Uterus (tissue), 4 donors: ENCODE results near the gene RGSL1. TPM values are rescaled to one million over a fixed set of nuclear protein-coding genes. Genes with fewer than 3 reads are reported as not detected.

Experiments
- DNase-seq, 2 donors: peaks; one replicate each; pipeline ENCODE4 v3.0.0-alpha.2; 2019 to 2020
- H3K27ac ChIP-seq, 2 donors: fragments of 200-600 bp; sonication (generic); 1 replicate in 1 of 2; 2 replicates in 1 of 2; pipeline ENCODE4 v1.5.1; 2016 to 2018
- H3K27me3 ChIP-seq, 2 donors: fragments of 200-600 bp; sonication (generic); one replicate each; pipeline ENCODE4 v1.5.1; 2018 to 2019; ENCODE audit warnings: control low read depth in 1 of 2
- H3K36me3 ChIP-seq, 2 donors: fragments of 200-600 bp; sonication (generic); one replicate each; pipeline ENCODE4 v1.5.1; 2019; ENCODE audit warnings: control low read depth in 1 of 2
- H3K4me1 ChIP-seq, 2 donors: fragments of 200-600 bp; sonication (generic); one replicate each; pipeline ENCODE4 v1.5.1; 2018 to 2019; ENCODE audit warnings: control low read depth in 1 of 2
- H3K4me3 ChIP-seq, 2 donors: fragments of 200-600 bp; sonication (generic); 1 replicate in 1 of 2; 2 replicates in 1 of 2; pipeline ENCODE4 v1.5.1; 2018 to 2019; ENCODE audit warnings: mild to moderate bottlenecking in 1 of 2
- H3K9me3 ChIP-seq, 2 donors: fragments of 200-600 bp; sonication (generic); one replicate each; pipeline ENCODE4 v1.5.1; 2019; ENCODE audit warnings: control low read depth in 1 of 2
- POLR2A ChIP-seq, 2 donors: fragments of 450-650 bp; IDR thresholded peaks; one replicate each; pipeline ENCODE4 v1.6.1; 2016; ENCODE audit warnings: antibody characterized with exemption in 2 of 2, mild to moderate bottlenecking in 1 of 2, moderate library complexity in 1 of 2
- intact Hi-C: fragments of 100-400 bp; cut with DNase I; formaldehyde crosslinking; loops from one replicate; pipeline ENCODE4 v1.15.1; 2023; ENCODE audit warnings: low total_unique reads
- total RNA-seq, 4 donors: library from RNA; depleted of rRNA in 3 of 4; stranded (reverse); fragments of >200 nt in 3 of 4; gene quantifications; one replicate each; pipeline versions ENCODE4 v1.1.0 to v1.2.4, GENCODE V29; 2014 to 2023
- TF ChIP-seq, protein P1 (sequence below), 4 experiments: fragments of 200-600 bp in 2 of 4; fragments of 450-650 bp in 2 of 4; sonication (generic) in 2 of 4; IDR thresholded peaks; one replicate each; pipeline ENCODE4 v1.5.1; 2016 to 2019; ENCODE audit warnings: antibody characterized with exemption in 4 of 4, mild to moderate bottlenecking in 2 of 4, moderate library complexity in 1 of 4
- donor health status: DM: yes; HTN: yes; CAD: no.

Gene RGSL1
- total RNA-seq, 4 donors from 2014 or later = not detected

DNA sequence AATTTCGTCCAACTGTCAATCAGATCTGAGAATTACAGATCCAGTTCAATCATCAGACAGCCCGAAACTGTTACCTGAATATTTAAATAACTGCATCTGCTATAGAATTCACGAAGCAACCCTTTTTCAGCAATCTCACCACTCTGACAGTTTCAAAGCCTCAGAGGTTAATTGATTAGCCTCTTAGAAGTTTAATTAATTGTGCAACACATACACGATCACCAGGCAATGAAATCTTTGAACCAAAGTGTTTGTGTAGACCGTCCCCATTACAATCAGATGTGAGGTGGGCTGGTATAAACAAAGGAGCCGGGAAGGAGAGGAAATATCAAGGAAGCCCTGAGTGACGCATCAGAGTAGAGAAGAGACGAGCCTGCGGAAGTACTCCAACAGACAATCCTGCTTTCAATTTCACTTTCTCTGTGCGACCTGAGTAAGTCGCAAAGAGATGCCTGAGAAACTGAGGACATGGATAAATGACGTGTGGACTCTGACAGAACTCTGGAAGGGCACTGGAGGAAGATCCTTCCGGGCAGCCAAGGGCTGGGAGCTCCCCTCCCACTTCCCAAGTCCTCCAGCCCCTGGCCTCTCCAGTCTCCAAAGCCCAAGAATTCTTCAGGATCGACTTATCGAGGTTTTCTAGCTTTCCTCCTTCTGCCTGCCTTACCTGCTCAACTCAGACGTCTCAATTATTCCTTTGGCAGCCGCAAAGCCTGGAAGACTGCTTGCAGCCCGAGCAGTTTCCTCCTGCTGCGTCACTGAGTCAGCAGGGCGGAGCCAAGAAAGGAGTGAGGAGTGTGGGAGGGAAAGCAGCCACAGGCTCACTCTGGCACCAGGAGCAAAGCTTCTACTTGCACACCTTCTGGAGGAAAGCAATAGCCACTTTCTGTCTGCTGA is 138.8 kb downstream of the RGSL1 start, which contains the start of gene RNASEL:
RNASEL (minus strand) TSS at position 757 of the 897 bp plus-strand sequence. CDS start 2,450 bp downstream, outside the sequence.
- Histone ChIP-seq H3K4me3 (peak within 1 kb of the TSS; percentile 56 to 88), H3K36me3 (no peaks in the 10 kb centered on the region), H3K27me3 (no peaks in the 10 kb centered on the region), H3K9me3 (no peaks in the 10 kb centered on the region), H3K27ac (peak within 1 kb of the TSS; percentile 92 to 98), H3K4me1 (peaks cover 0 to 3% of the 10 kb centered on the region in 2 donors)
- TF ChIP-seq, protein P1, sequence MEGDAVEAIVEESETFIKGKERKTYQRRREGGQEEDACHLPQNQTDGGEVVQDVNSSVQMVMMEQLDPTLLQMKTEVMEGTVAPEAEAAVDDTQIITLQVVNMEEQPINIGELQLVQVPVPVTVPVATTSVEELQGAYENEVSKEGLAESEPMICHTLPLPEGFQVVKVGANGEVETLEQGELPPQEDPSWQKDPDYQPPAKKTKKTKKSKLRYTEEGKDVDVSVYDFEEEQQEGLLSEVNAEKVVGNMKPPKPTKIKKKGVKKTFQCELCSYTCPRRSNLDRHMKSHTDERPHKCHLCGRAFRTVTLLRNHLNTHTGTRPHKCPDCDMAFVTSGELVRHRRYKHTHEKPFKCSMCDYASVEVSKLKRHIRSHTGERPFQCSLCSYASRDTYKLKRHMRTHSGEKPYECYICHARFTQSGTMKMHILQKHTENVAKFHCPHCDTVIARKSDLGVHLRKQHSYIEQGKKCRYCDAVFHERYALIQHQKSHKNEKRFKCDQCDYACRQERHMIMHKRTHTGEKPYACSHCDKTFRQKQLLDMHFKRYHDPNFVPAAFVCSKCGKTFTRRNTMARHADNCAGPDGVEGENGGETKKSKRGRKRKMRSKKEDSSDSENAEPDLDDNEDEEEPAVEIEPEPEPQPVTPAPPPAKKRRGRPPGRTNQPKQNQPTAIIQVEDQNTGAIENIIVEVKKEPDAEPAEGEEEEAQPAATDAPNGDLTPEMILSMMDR (IDR thresholded peaks at IDR 0.05) = no peak
- intact Hi-C loops = no loop called here
- peak; percentile 78 to 81 for DNase-seq

DNA sequence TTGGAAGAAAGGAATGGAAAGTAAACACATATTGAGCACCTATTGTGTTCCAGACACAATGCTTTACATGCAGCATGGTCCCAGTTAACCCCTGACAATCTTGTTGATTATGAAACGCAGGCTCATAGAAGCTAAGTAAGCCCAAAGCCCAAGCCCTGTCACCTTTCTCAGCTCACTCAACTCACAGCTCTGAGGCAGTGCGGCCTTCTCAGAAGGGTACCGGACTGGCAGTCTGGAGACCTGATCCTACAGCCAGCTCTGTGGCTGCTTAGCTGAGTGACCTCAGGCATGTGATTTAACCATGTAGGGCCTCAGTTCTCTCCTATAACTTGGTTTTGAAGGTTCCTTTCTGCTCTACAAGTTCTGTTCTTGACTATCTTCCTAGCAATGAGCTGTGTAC is 139.6 kb downstream of the RGSL1 start:
- Histone ChIP-seq H3K27ac (peak overlapping the region; percentile 92 to 98), H3K9me3 (no peaks in the 10 kb centered on the region), H3K4me3 (peak overlapping the region; percentile 56 to 88), H3K4me1 (peaks cover 0 to 3% of the 10 kb centered on the region in 2 donors), H3K27me3 (no peaks in the 10 kb centered on the region), H3K36me3 (no peaks in the 10 kb centered on the region)
- intact Hi-C loops = no loop called here
- TF ChIP-seq, protein P1 (IDR thresholded peaks at IDR 0.05) = no peak
- no peak for TF ChIP-seq POLR2A (IDR thresholded peaks at IDR 0.05)
- no peak for DNase-seq

DNA sequence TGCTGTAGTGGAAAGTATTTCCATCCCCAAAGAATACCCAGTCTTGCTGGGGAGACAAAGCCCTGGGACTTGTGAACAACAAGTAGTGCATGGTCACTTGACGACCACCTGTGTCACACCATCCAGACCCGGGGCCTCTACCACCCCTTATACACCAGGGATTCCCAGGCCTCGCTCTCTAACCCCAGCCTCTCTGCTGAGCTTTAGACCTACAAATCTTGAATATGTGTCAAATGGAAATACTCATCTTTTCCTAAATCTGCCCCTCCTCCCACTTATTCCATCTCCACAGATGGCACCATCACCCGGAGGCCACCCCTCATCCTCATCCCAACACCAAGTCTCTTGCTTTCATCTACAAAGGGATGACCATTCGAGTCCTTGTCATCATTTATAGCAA is 140.0 kb downstream of the RGSL1 start:
- intact Hi-C loops = no loop called here

DNA sequence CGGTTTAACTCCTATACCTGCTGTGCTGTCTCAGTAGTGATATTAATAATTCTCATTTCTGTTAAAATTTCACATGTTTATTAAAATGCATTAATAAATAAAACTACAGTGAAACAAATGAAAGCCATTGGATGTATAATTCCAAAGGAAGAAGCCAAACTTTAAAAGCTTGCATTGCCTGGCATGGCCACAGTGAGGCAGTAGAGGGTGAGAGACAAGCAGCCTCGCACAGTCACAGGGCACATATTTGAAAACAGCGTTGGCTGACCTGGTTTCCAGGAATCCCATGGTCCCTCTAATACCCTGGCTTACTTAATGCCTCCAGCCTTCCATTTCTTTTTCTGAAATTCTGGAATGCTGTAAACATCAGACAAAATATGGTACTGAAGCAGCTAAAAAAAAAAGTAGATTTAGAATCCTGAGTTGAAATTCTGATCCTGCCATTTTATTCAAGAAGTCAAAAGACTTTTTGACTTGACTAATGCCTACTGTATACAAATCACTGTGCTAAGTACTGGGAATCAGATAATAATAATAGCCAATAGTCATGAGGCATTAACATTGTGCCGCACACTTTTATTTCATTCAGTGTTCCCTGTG is 145.8 kb downstream of the RGSL1 start:
- no peaks in the 10 kb centered on the region for H3K4me1 ChIP-seq
- no peaks in the 10 kb centered on the region for H3K36me3 ChIP-seq
- no peaks in the 10 kb centered on the region for H3K27me3 ChIP-seq
- peak; percentile 59 to 65 for DNase-seq
- intact Hi-C loops = no loop called here
- TF ChIP-seq, protein P1 (IDR thresholded peaks at IDR 0.05) = peak; percentile 60 to 70 (median 65)
- TF ChIP-seq POLR2A (IDR thresholded peaks at IDR 0.05) = no peak
- H3K27ac ChIP-seq = no peak overlapping the region
- H3K4me3 ChIP-seq = no peak overlapping the region
- H3K9me3 ChIP-seq = no peaks in the 10 kb centered on the region

More for the DNA sequence above, 140.0 kb downstream of the RGSL1 start:
- no peaks in the 10 kb centered on the region for H3K9me3 ChIP-seq
- no peak for DNase-seq
- no peaks in the 10 kb centered on the region for H3K36me3 ChIP-seq
- peaks cover 0 to 3% of the 10 kb centered on the region in 2 donors for H3K4me1 ChIP-seq
- H3K27me3 ChIP-seq = no peaks in the 10 kb centered on the region
- TF ChIP-seq POLR2A (IDR thresholded peaks at IDR 0.05) = no peak
- TF ChIP-seq, protein P1 (IDR thresholded peaks at IDR 0.05) = no peak
- no peak overlapping the region for H3K4me3 ChIP-seq
- H3K27ac ChIP-seq = peak overlapping the region in 1 of 2 donors; percentile 92

DNA sequence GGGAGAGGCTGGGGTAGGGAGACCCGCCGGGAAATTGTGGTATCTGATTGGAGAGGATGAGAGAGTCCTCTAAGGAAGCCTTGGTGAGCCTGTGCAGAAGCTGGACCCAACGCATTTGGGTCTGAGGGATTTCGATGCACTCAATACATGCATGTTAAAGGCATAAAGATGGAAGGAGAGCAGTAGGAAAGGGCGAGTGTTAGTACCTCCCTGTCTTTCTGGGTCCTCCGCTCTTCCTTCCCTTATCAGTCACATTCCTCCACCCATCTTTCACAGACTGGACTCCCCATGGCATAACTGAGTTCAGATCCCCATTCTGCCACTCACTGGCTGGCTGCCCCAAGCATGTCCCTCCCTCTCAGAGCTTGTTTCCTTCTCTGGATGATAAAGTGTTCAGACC is 147.0 kb downstream of the RGSL1 start:
- intact Hi-C loops = no loop called here
- Histone ChIP-seq H3K4me3 (no peak overlapping the region), H3K4me1 (no peaks in the 10 kb centered on the region), H3K27ac (no peak overlapping the region), H3K27me3 (no peaks in the 10 kb centered on the region), H3K9me3 (no peaks in the 10 kb centered on the region), H3K36me3 (no peaks in the 10 kb centered on the region)
- TF ChIP-seq, protein P1 (IDR thresholded peaks at IDR 0.05) = no peak
- no peak for TF ChIP-seq POLR2A (IDR thresholded peaks at IDR 0.05)
- DNase-seq = no peak
